Ovary (tissue), 9 donors: ENCODE data around the gene ACTR1A. TPM values are rescaled to one million over a fixed set of nuclear protein-coding genes. Genes with fewer than 3 reads are reported as not detected.
A peak's percentile ranks its signal among the peaks of the same experiment; 100 is the strongest.

Source experiments
- DNase-seq, 5 donors: peaks; one replicate each; pipeline ENCODE4 v3.0.0-alpha.2; 2019 to 2020
- H3K27ac ChIP-seq, 2 donors: fragments of 200-600 bp; one replicate each; pipeline versions ENCODE4 v1.5.1 to v1.8.0; 2019 to 2022
- H3K27me3 ChIP-seq: fragments of 200-600 bp; one replicate; pipeline ENCODE4 v1.8.0; 2022
- H3K36me3 ChIP-seq: fragments of 200-600 bp; sonication (generic); one replicate; pipeline ENCODE4 v1.5.1; 2019
- H3K4me1 ChIP-seq: one replicate; pipeline ENCODE4 v1.8.1; 2013; ENCODE audit warnings: mild to moderate bottlenecking, moderate library complexity; ENCODE audit not compliant: insufficient read depth
- H3K4me3 ChIP-seq: fragments of 200-600 bp; sonication (generic); one replicate; pipeline ENCODE4 v1.5.1; 2017
- H3K9me3 ChIP-seq, 2 donors: fragments of 200-600 bp in 1 of 2; sonication (generic) in 1 of 2; one replicate each; pipeline versions ENCODE4 v1.5.1 to v1.8.1; 2013 to 2019; ENCODE audit warnings: mild to moderate bottlenecking in 1 of 2, moderate library complexity in 1 of 2
- EP300 ChIP-seq: sonication (generic); formaldehyde crosslinking; IDR thresholded peaks from one replicate; pipeline ENCODE4 v1.6.1; 2017; ENCODE audit warnings: antibody characterized with exemption
- POLR2A ChIP-seq: fragments of 450-650 bp; IDR thresholded peaks from one replicate; pipeline ENCODE4 v1.6.1; 2017; ENCODE audit warnings: antibody characterized with exemption, mild to moderate bottlenecking, moderate library complexity
- WGBS, 3 donors: extraction: QIAGEN DNeasy Blood & Tissue Kit in 1 of 3; methylation state at CpG; one replicate each; pipeline versions ENCODE4 v1.1.5 to v1.1.7; 2013 to 2017; 5-methylcytosine and 5-hydroxymethylcytosine counted together
- intact Hi-C, 4 donors: fragments of 100-400 bp; cut with DNase I; formaldehyde crosslinking; loops; one replicate each; pipeline versions ENCODE4 v1.11.0 to v1.15.1; 2022 to 2023
- polyA plus RNA-seq, 2 donors: library from polyadenylated mRNA; stranded (reverse); fragments of 200-250 nt in 1 of 2; fragments of 350-450 nt in 1 of 2; fragmentation: Illumina TruSeq in 1 of 2; extraction: RNeasy Lipid Tissue Mini Kit (QIAGEN cat#74804) in 1 of 2; gene quantifications; one replicate each; pipeline ENCODE4 v1.2.3, GENCODE V29; 2013 to 2014
- total RNA-seq, 7 donors: library from RNA; depleted of rRNA in 2 of 7; stranded (reverse); fragments of >200 nt in 2 of 7; fragmentation: NEBNext Ultra II Directional in 3 of 7; extraction: Animal tissue kit (Norgen Biotek cat#: 25700) in 3 of 7; gene quantifications; one replicate each; pipeline versions ENCODE4 v1.1.0 to v1.2.4, GENCODE V29; 2016 to 2023
- TF ChIP-seq, protein P1 (sequence below), 3 donors: fragments of 450-650 bp in 2 of 3; fragments of 200-600 bp in 1 of 3; IDR thresholded peaks; one replicate each; pipeline versions ENCODE4 v1.5.1 to v1.8.0; 2016 to 2022; ENCODE audit warnings: antibody characterized with exemption in 3 of 3, mild to moderate bottlenecking in 1 of 3
- donor health status: DM: no; HTN: no; CAD: no; lungs with moderate emphysema.
- donor health status: DM: no; HTN: no; CAD: no.
- donor health status: Bipolar disorder and iron deficiency.
- donor health status: DM: yes; HTN: yes; CAD: no.
- donor health status: DM: no; HTN: no; CAD: no.
- donor health status: DM: yes; HTN: yes; CAD: no.

The ACTR1A gene
- total and polyA plus RNA-seq, 9 donors: 38.0 to 83.6 (median 60.1) TPM

DNA sequence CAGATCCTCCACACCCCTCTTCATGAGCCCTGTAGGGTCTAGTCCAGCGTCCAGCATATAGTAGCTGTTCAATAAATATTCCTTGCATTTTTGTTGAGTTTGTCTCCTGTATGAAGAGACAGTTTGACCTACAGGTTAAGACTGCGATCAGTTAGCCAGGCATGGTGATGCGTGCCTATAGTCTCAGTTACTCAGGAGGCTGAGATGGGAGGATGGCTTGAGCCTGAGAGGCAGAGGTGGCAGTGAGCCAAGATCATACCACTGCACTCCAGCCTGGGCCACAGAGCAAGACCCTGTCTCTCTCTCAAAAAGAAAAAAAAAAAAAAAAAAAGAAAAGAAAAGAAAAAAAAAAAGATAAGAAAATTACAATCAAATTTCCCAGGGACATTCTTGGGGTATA, 65.0 kb downstream of the ACTR1A start:
- no peak overlapping the region for H3K4me3 ChIP-seq
- no peaks in the 10 kb centered on the region for H3K27me3 ChIP-seq
- H3K36me3 ChIP-seq: no peaks in the 10 kb centered on the region
- intact Hi-C loops: no loop called here
- TF ChIP-seq, protein P1, sequence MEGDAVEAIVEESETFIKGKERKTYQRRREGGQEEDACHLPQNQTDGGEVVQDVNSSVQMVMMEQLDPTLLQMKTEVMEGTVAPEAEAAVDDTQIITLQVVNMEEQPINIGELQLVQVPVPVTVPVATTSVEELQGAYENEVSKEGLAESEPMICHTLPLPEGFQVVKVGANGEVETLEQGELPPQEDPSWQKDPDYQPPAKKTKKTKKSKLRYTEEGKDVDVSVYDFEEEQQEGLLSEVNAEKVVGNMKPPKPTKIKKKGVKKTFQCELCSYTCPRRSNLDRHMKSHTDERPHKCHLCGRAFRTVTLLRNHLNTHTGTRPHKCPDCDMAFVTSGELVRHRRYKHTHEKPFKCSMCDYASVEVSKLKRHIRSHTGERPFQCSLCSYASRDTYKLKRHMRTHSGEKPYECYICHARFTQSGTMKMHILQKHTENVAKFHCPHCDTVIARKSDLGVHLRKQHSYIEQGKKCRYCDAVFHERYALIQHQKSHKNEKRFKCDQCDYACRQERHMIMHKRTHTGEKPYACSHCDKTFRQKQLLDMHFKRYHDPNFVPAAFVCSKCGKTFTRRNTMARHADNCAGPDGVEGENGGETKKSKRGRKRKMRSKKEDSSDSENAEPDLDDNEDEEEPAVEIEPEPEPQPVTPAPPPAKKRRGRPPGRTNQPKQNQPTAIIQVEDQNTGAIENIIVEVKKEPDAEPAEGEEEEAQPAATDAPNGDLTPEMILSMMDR (IDR thresholded peaks at IDR 0.05): no peak
- TF ChIP-seq POLR2A (no peak), EP300 (no peak)
- DNase-seq: no peak
- H3K9me3 ChIP-seq: no peaks in the 10 kb centered on the region
- H3K4me1 ChIP-seq: peaks cover 8% of the 10 kb centered on the region
- no peak overlapping the region for H3K27ac ChIP-seq
- 89 to 96% (median 92%) methylated on average over 3 of the region's 3 CpGs for WGBS, 3 donors

DNA sequence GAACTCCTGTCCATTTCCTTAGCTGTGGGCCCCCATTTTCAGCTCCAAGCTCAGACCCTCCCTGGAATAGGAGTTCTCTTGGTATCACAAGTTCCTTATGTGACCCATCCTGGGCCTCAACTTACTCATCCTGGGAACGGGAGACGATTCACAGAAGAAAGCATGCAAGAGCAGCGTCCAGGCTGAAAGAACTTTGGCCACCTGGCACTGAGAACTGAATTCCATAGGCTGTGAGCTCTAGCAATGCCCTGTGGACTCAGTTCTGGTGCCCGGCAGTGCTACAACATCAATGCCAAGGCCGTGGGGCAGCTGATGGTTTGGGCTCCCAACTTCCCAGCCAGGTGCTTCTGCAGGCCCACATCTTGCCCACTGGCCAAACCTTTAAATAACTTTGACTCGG, 66.2 kb downstream of the ACTR1A start:
- WGBS, 3 donors: 32 to 36% (median 36%) methylated on average over 6 of the region's 6 CpGs
- Histone ChIP-seq H3K36me3 (no peaks in the 10 kb centered on the region), H3K27me3 (no peaks in the 10 kb centered on the region), H3K4me1 (peaks cover 10% of the 10 kb centered on the region), H3K4me3 (peak overlapping the region; percentile 29), H3K27ac (no peak overlapping the region), H3K9me3 (no peaks in the 10 kb centered on the region)
- TF ChIP-seq EP300 (no peak), POLR2A (no peak)
- TF ChIP-seq, protein P1 (IDR thresholded peaks at IDR 0.05): no peak
- DNase-seq: no peak
- intact Hi-C loops: no loop called here

DNA sequence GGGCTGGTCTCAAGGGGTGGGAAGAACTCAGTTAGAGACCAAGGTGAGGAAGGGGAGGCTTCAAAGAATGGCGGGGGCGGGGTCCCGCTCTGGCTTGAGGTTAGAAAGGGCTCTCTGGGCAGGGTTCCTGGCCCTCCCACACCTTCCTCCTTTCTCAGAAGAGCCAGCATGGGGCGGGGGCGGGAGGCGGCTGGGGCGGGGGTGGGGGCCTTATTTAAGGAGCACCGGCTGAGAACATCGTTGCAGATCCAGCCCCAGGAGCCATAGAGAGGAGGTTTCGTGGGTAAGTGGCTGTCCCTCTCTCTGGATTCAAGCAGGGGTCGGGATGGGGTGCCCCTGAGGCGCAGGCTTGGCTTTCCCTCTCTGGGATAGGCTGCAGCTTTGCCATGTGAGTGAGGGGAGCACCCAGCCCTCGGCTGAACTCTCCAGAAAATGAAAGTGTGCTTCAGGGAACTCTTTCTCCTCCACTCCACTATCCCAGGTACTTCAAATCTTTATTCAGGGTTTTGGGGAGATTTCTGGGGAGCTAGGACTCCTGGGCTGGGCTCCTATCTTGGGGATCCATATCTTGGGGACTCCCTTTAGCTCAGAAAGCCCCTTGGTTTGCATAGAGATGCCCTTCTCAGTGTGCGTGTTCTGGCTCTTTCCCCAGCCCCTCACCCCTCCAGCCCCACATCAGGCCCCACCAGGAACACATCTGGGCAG, 66.8 kb downstream of the ACTR1A start:
- Histone ChIP-seq H3K9me3 (no peaks in the 10 kb centered on the region), H3K27ac (peak overlapping the region in 1 of 2 donors; percentile 64), H3K4me3 (peak overlapping the region; percentile 29), H3K4me1 (peaks cover 10% of the 10 kb centered on the region), H3K36me3 (no peaks in the 10 kb centered on the region), H3K27me3 (no peaks in the 10 kb centered on the region)
- 2 to 5% (median 2%) methylated on average over 11 to 14 of the region's 14 CpGs for WGBS, 3 donors
- intact Hi-C loops: no loop called here
- DNase-seq: peak in 4 of 5 donors; percentile 42 to 65 (median 56)
- TF ChIP-seq, protein P1 (IDR thresholded peaks at IDR 0.05): no peak
- TF ChIP-seq EP300 (no peak), POLR2A (no peak)

DNA sequence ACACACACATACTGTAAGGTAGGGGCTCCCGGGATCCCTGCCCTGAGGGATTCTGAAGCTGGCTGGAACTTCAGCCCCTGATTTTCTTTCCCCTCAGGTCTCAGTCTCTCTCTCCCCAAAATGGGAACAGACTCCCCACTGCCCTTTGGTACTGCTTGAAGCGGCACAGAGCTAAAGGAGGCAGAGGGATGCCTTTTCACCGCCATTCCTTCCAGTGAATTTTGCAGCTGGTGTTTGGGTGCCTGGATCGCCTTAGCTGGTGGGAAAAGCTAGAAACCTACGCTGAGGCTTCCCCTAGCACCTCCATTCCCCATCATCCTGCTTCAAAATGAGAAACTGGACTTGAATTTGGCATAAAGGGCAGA, 67.4 kb downstream of the ACTR1A start:
- 14 to 21% (median 17%) methylated on average over 5 of the region's 5 CpGs for WGBS, 3 donors
- Histone ChIP-seq H3K27me3 (no peaks in the 10 kb centered on the region), H3K36me3 (no peaks in the 10 kb centered on the region), H3K9me3 (no peaks in the 10 kb centered on the region), H3K4me1 (peaks cover 10% of the 10 kb centered on the region), H3K27ac (peak overlapping the region in 1 of 2 donors; percentile 64), H3K4me3 (peak overlapping the region; percentile 29)
- intact Hi-C loops: no loop called here
- DNase-seq: no peak
- TF ChIP-seq POLR2A (no peak), EP300 (no peak)
- TF ChIP-seq, protein P1 (IDR thresholded peaks at IDR 0.05): no peak
